GM19324 (cell line): Measurements from ENCODE around the gene IL23A.
A peak's percentile ranks its signal among the peaks of the same experiment; 100 is the strongest.

Source experiments
- ATAC-seq: cut with Tn5 transposase; IDR thresholded peaks from one replicate; pipeline ENCODE4 v1.9.1; 2021; ENCODE audit warnings: mild to moderate bottlenecking, moderate library complexity; ENCODE audit not compliant: unreplicated experiment, low FRiP score

The IL23A gene

DNA sequence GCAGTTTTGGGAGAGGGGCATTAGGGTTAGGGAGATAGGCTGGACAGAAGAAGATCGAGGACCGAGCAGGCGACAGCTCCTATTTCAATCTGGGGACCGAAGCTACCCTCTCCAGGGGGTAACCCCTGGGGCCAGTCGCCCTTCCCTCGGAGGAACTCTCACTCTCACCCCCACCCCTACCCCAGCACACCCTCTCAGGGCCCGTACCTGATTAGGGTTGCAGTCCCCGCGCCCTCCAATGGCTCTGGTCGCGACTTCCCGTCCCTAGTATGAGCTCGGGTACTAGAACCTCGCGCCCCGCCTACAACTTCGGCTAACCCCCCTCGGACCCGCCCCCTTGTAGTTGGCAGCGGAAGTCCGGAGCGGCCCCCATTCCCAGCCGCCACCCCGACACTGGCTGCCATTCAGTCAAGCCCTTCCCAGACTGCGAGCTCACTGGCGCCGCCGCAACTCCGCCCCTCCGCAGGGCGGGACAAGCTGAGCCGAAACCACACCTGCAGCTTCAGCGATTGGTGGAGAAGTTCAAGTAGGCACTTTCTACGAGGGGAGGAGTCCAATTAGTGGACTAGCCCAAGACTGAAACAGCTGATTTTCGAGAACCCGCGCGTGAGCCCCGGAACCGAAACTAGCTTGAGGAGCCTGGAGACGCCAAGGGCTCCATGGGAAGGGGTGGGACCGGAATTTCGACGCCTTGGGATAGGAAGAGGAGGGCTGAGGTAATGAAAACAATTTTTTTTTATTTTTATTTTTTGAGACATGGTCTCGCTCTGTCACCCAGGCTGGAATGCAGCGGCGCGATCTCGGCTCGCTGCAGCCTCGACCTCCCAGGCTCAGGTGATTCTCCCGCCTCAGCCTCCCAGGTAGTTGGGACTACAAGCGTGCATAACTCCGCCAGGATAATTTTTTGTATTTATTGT lies 21.4 kb downstream of the IL23A start, which contains the start of gene STAT2:
Gene STAT2, minus strand, starts transcription at position 257 of the 917 bp plus-strand sequence. CDS start 3,536 bp downstream, outside the sequence.
- ATAC-seq: peak; percentile 96

DNA sequence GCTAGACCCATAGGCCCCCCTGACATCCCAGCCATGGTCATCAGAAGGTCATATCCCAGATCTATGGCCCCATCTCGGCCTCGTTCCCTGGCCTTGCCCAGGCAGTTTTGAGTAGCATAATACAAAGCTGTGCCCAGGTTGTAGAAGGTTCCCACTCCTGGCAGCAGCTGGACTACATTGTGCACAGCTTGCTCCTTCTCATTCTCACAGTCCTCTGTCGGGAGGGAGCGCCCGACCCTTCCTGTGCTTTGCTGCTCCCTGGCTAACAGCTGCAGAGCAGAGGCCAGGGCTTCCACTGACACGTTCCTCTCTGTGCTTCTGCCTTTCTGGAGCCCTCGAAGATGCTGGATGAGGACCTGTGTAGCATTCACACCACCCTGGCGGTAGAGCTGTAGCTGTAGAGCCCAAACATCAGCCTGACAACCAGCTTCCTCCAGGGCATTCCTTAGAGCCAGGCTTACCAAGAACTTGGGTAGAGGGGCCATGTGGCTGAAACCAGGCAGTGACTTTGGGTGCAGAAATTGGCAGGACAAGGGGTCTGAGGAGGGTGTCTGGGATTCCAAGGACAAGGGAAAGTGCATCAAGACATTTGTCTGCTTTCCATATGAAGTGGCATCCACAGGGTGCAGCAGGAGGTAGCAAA lies 22.9 kb downstream of the IL23A start:
- no peak for ATAC-seq

DNA sequence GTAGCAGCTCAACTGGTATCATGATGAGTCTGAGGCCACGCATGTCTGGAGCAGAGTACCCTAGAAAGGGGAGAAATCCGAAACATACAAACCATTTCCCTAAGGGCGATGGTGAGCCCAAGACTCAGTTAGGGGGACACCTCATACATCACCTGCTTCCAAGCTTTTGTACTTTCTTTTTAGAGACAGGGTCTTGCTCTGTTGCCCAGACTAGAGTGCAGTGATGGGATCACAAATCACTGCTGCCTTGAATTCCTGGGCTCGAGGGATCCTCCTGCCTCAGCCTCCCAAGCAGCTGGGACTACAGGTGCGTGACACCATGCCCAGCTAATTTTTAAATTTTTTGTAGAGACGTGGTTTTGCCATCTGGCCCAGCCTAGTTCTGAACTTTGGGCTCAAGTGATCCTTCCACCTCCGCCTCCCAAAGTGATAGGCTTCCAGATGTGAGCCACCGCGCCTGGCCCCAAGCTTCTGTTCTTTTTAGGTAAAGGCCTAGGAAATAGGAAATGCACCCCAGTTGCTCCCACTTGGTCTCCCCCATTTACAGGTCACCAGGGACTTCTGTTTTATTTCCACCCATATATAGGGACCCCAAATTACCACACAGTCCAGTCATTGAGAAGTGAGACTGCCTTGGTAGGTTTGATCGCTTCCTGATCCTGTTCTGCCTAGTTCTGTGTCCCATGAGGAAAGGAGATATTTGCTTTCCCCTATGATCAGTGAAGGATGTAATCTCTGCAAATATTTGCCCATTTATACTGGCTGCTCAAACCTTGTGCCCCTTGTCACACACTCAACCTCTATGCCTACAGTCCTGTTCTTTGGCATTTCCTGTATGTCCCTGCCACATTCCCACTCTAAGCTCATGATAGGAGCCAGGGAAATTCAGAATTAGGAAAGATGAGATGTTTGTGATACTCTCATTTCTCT lies 23.7 kb downstream of the IL23A start, which contains the start of gene APOF:
Gene APOF, minus strand, starts transcription at position 728 of the 930 bp plus-strand sequence. Its CDS starts 112 bp downstream, at position 616.
- no peak for ATAC-seq

DNA sequence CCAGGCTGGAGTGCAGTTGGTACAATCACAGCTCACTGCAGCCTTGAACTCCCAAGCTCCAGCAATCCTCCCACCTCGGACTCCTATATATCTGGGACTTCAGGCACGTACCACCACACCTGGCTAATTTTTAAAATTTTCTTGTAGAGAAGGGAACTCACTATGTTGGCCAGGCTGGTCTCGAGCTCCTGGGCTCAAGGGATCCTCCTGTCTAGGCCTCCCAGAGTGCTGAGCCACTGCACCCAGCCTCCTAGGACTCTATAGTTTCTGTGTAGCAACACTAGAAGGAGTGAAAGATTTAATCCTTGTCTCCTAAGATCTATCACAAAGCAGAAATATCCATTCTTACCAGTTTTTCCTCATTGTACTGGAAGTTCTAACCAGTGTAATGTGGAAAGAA lies 28.3 kb downstream of the IL23A start:
- no peak for ATAC-seq

DNA sequence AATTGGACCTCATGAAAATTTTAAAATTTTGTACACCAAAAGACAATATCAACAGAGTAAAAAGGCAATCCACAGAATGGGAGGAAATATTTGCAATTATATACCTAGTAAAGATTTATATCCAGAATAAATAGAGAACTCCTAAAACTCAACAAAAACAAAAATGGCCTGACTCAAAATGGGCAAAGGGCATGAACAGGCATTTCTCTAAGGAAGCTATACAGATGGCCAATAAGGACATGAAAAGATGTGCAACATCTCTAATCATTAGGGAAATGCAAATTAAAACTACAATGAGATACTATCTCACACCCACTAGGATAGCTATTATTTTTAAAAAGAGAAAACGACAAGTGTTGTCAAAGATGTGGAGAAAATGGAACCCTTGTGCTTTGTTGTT lies 34.8 kb downstream of the IL23A start:
- no peak for ATAC-seq

DNA sequence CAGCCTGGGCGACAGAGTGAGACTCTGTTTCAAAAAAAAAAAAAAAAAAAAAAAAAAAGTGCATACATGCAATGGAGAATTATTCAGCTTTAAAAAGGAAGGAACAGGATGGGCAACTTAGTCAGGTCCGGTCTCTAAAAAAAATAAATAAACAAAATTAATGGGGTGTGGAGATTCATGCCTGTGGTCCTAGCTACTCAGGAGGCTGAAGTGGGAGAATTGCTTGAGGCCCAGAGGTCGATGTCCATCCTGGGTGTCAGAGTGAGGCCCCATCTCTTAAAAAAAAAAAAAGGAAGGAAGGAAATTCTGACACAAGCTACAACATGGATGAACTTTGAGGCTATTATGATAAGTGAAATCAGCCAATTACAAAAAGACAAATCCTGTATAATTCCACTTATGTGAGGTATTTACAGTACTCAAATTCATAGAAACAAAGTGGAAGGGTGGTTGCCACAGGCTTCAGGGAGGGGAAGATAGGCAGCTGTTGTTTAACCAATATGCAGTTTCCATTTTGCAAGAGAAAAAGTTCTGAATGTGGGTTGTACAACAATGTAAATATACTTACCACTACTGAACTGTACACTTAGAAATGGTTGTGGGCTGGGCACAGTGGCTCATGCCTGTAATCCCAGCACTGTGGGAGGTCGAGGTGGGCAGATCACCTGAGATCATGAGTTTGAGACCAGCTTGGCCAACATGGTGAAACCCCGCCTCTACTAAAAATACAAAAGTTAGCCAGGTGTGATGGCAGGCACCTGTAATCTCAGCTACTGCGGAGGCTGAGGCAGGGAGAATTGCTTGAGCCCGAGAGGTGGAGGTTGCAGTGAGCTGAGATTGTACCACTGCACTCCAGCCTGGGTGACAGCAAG lies 36.3 kb downstream of the IL23A start:
- ATAC-seq: no peak

DNA sequence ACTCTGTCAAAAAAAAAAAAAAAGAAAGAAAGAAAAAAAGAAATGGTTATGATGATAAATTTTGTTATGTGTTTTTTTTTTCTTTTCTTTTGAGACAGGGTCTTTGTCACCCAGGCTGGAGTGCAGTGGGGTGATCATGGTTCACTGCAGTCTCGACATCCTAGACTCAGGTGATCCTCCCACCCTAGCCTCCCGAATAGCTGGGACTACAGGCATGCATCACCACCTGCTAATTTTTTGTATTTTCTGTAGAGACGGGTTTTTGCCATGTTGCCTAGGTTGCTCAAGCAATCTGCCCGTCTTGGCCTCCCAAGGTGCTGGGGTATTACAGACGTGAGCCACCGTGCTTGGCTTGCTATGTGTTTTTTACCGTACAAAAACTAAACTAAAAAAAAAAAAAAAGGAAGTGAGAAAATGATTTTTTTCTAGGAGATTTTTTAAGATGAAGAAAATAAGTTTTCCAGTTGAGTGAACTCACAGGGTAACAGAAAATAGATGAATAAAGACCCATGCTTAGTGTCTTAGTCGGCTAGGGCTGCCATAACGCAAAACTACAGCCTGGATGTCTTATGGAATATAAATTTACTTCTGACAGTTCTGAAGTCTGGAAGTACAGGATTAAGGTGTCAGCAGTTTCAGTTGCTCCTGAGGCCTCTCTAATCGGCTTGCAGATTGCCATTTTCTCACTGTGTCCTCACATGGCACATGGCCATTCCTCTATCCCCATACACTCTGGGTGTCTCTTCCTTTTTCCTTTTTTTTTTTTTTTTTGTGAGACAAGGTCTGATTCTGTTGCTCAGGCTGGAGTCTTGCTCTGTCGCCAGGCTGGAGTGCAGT lies 37.1 kb downstream of the IL23A start:
- ATAC-seq: peak; percentile 67

DNA sequence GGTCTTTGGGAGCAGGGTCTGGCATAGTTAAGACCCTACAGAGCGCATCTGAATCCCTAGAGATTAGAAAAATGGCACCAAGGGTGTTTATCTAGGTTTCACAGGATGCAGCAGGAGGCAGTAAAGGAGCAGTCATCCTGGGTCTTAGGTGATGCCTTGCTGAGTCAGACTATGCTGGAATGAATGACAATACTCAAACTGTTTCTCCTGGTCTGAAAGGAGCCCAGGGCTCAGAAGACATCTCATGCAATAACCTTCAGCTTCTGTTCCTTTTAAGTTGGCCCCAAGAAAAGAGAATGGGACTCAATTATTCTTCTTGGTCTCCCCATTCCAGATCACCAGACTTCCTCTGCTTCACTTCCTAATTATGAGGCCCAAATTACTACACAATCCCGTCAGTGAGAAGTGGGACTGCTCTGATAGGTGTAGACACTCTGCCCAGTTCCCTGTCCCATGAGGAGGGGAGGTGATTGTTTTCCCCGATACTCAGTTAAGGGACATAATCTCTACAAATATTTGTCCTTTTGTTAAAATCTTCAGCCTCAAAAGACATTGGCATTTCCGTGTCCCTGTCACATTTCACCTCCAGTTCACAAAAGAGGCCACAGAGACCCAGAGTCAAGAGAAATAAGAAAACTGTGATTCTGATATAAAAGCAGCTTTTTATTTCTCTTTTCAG lies 38.8 kb downstream of the IL23A start:
- ATAC-seq: no peak

DNA sequence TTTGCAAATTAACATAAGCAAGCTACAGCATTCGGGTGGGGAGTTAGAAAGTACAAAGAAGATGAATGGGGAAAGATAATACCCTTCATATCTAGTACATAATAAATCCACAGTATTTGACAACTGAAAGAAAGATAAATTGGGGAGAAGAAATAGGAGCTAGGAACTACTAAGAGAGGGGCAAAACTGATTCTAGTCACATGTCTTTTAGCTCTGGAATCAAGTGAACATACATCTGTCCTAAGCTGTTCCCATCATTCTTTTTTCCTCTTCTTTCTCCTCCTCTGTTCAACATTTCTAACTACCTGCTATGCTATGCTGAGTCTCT lies 39.3 kb downstream of the IL23A start:
- ATAC-seq: no peak

DNA sequence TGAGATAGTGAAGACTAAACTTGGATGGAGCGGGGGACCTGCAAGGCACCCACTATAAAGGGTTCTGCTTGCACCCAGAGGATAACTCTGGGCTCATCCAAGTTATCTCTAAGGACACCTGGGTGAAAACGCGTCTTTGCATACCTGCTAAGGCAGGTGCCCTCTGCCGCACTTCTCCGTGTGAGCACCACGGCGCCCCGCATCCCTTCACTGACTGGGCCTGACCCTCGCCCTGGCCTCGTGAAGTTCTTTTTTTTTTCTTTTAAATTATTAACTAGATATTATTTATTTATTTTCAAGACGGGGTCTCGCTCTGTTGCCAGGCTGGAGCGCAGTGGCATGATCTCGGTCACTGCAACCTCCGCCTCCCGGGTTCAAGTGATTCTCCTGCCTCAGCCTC lies 43.9 kb downstream of the IL23A start:
- no peak for ATAC-seq

DNA sequence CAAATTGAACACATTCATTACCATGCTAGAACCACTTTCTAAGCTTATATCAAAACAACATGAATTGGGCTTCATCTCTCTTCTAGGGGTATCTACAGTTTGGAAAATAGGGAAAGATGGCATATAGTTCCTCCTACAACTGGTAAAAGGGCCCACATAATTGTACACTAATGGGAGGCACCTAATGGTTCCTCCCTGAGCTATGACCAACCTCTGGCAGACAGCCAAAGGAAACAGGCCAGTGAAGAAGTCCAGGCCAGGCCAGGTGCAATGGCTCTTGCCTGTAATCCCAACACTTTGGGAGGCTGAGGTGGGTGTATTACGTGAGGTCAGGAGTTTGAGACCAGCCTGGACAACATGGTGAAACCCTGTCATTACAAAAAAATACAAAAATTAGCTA lies 47.2 kb downstream of the IL23A start:
- ATAC-seq: no peak

DNA sequence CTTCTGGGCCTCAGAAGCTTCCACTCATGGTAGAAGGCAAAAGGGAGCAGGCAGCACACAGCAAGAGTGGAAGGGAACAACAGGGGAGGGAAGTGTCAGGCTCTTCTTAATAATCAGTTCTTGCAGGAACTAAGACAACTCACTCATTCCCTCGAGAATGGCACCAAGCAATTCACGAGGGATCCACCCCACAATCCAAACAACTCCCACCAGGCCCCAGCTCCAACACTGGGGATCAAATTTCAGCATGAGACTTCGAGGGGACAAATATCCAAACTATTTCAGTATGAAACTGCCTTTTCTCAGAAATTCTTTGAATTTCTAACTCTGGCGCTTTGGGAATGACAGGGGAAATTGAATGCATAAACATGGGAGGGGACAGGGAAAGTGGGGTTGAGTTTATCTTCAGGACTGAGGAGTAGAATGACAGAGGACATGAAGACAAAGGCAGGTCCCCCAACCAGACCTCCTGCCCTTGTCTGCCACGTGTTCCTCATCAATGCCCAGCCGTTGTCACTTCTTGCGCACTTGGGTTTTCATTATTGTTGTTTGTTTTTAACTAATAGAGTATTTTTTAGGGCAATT lies 48.6 kb downstream of the IL23A start:
- no peak for ATAC-seq

DNA sequence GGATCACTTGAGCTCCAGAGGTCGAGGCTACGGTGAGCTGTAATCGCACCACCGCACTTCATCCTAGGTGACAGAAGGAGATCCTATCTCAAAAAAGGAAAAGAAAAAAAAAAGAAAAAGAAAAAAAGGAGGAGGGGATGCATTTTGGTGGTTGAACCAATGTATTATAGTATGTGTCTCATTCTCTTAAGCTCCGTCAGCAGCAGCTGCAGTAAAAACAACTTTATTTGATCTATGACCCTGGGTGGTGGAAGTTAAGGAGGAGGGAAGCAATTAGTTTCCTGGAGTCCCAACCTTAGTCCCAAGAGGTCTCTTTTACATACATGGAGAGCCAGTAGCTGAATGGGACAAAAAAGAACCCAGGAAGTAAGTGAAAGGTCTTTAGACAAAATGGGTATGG lies 50.7 kb downstream of the IL23A start:
- ATAC-seq: no peak
